G401 (cell line): Measurements from ENCODE around the gene DLG2. TPM values are rescaled to one million over a fixed set of nuclear protein-coding genes. Genes with fewer than 3 reads are reported as not detected.
"Not testable (repeated sequence)": the region's sequence is repeated elsewhere in the genome, so short reads cannot be mapped to it uniquely, and the experiment has no call there.

ENCODE experiments used
- DNase-seq: peaks from one replicate; pipeline ENCODE4 v3.0.0-alpha.2; 2015; ENCODE audit warnings: low spot score
- in situ Hi-C: cut with HindIII; loops from 2 replicates; pipeline ENCODE4 v1.10.0; 2016; ENCODE audit warnings: low sequenced_read_pairs, mixed read lengths
- total RNA-seq: library from RNA; depleted of rRNA; stranded (reverse); fragments of >200 nt; shearing (Covaris generic); gene quantifications from 2 replicates; pipeline ENCODE4 v1.2.3, GENCODE V29; 2014

The DLG2 gene
- total RNA-seq, 1 experiment from 2014 or later: 3.8 TPM

DNA sequence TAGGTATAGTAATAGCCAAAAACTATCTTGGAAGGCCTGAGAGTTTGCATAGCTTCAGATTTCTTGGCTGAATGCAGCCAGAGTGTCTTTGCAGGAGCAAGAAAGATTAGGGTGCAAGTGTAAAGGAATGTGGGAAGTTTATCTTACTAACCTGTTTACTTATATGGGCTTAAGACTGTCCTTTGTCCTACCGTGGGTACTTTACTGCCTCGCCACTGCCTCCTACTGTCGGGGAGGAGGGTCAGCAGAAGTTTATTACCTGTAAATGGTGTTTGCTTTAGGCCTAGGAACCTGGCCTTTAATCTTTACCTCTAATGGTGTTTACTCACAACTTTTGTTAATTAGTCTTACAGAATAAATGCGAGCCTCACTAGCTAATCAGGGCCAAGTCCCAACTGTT, 633.8 kb downstream of the DLG2 start:
- in situ Hi-C loops: no loop called here
- DNase-seq: no peak

DNA sequence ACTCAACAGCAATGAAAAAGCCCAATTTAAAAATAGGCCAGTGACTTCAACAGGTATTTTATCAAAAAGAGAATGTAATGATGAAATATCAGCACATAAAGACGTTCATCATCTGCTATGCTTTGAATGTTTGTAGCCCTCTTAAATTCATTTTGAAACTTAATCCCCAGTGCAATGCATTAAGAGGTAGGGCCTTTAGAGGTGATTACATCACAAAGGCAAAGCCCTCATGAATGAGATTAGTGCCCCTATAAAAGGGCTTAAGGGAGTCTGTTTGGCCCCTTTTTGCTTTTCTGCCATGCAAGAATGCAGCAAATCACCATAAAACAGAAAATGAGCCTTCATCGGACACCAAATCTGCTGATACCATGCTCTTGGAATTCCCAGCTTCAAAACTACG, 637.0 kb downstream of the DLG2 start:
- DNase-seq: no peak
- in situ Hi-C loops: no loop called here

DNA sequence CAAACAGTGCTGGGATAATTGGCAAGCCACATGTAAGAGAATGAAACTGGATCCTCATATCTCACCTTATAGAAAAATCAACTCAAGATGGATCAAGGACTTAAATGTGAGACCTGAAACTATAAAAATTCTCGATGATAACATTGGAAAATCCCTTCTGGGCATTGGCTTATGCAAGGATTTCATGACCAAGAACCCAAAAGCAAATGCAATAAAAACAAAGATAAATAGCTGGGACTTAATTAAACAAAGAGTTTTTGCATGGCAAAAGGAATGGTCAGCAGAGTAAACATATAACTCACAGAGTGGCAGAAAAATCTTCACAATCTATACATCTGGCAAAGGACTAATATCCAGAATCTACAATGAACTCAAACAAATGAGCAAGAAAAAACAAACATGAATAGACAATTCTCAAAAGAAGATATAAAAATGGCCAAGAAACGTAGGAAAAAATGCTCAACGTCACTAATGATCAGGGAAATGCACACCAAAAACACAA, 639.4 kb downstream of the DLG2 start:
- in situ Hi-C loops: not testable (repeated sequence)

DNA sequence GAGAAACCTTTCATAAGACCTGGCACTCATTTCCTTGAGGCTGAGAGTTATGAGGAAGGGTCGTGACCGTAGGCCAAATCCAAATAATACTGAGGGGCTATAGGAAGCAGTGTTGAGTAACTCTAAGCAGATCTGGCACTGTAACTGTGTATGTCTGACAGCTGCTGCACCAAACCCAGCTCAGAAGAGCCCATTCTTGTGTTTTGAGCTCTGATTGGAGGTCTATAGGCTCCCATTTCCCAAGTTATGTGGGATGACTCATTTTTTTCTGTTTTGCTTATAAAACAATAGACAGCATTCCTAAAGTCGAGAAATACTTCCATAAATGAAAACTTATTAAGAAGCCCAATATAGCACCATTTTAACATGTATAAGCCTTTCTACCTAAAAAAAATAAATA, 645.8 kb downstream of the DLG2 start:
- in situ Hi-C loops: no loop called here
- no peak for DNase-seq

More for the DNA sequence above, 639.4 kb downstream of the DLG2 start:
- not testable (repeated sequence) for DNase-seq

DNA sequence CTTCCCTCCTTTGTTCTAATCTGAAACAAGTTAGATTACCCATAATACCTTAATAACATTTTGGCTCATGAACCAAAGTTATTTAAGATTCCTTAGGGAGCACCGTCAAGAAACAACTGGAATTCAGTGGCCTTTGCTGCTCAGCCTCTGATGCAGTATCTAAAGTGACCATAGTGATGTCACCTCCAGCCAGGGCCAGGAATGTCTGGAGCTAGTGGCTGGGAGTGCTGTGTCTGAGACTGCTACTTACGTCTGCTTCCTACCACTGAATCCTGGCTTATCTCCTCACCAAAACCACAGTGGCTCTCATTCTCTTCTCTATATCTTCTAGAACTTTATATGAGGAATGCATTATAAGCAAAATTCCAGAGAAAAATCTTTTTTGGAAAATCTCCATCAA, 658.0 kb downstream of the DLG2 start:
- in situ Hi-C loops: no loop called here
- no peak for DNase-seq

DNA sequence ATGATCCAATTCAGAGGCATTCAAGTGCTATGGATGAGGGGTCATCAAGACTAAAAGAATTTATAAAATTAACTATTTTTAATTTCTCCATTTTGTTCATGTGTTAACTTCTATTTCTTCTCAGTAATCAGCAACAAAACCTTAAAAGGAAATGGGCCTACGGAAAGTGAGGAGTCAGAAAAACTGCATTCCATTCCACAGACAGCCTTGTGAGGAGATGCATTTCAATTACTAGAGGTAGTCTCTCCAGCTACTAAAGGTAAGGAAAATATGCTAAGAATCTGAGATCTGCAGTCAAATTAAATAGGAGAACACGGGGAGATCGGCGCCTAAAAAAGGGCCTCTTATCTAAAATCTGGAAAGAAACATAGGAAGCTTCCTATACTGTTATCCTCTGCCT, 661.7 kb downstream of the DLG2 start:
- DNase-seq: no peak
- in situ Hi-C loops: no loop called here

DNA sequence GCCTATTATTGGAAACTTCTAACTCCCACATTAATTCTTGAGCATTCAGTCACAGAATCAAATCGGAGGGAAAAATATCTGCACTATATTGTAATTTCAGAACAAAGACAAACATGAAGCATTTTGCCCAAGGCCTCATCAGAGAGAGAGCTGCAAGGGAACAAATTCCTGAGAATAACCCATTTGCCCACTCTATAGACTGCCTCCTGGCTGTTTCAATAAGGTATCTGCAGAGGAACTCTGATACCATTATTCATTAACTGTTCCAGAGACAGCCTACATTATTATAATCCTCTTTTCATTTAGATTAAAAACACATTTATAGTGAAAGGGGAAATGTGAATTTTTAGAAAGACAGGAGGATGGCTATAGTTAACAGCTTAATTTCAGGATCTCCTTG, 663.9 kb downstream of the DLG2 start:
- no peak for DNase-seq
- in situ Hi-C loops: no loop called here

DNA sequence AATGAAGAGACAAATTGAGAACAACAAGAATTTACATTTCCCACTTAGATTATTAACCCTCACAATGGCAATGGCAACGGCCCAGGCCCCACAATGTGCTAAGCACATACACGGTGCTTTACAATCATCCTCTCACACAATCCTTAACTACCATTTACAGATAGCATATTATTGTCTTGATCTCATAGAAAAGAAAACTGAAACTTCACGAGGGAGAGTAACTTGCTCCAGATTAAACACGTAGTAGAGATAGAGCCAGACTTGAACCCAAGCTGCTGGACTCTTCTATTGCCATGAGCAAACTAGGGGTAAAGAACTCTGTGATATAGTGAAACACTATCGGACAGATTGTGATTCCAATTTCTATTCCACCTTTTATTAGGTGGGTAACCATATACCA, 665.1 kb downstream of the DLG2 start:
- in situ Hi-C loops: no loop called here
- no peak for DNase-seq

DNA sequence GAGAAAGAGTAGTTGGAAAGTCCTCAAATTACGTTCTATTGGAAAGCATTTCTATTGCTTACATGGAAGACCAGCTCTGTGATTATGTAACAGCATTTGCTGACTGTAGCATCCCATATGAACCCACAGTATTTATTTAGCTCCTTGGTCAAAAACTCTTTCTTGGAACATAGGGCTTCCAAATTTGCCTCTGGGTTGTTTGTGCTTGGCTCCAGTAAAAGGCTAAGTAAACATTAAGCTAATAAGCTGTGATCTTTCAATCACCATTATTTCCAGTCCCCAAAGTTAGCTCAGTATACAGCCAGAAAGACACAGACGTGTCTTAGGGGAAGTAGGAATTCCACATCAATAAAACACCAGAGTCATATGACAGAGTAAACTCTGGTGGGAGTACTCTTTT, 668.8 kb downstream of the DLG2 start:
- DNase-seq: no peak
- in situ Hi-C loops: no loop called here

DNA sequence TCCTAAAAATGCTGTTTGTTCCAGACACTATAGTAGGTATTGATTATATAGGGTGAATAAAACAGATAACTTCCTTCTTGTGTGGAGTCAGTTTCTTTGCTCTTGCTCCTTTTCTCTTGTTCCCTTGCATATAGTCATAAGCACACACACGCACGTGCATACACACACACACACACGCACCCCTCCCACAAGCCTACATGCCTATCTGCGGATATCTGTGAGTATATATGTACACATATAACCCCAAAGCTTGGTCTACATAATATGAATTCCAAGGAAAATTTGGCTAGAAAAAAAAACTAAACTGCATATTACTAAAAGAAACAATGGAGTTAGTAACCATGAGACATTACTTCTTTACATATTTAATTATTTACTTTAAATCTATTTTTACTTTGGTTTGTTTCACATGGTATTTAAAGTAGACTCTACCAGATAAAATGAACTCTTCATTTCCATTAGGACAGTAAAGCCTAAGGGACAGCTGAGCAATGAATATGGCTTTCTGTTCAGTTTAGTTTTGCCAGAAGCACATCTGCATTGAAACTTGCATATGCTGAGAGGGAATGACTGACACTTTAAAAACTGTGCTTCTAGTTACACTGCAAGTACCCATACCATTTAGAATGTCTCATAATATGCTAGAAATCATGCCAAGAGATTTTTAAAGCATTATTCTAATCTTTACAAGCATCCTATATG, 676.4 kb downstream of the DLG2 start:
- in situ Hi-C loops: no loop called here
- no peak for DNase-seq

DNA sequence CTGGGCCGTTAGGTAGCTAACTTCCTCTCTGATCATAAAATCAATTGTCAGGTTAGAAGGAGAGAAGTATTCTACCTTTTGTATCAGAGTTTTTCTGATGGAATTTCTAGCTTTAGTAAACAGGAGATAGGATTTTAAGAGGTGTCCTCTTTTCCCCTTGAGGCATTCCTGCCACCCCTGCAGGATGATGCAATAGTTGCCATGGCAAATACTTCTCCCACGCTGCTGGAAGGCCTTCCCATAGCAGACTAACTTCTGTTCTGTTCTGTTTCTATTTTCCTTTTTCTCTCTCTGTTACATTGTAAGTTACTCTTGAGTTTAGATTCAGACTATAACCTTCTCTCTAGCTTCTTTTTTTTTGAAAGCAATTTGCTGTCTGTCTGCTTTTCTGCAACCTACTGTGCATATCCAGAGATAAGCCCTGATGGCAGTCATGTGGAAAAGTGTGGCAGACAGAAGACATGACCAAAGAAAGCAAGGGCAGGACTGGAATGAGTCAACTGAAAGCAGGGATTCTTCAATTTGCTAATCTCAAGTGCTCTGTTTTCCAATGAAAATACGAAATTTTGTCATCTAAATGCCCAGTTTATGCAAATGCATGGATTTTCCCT, 679.1 kb downstream of the DLG2 start:
- DNase-seq: no peak
- in situ Hi-C loops: no loop called here

DNA sequence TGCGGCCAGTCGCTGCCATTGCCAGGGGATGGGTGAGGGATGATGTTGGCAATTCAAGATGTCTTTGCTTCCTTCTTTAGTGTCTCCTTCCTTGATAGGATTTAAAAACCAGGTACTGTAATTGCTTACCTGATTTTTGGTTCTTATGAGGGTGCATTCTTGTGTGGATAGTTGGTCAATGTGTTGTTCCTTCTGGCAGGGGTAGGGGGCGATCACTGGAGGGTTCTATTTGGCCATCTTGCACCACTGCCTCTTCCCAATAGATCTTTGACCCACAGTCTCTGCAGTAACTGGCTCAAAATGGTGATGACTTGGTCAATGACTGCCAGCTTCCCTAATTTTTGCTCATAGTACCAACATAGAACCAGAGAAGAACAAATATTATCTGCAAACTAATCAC, 680.1 kb downstream of the DLG2 start:
- DNase-seq: no peak
- in situ Hi-C loops: no loop called here

DNA sequence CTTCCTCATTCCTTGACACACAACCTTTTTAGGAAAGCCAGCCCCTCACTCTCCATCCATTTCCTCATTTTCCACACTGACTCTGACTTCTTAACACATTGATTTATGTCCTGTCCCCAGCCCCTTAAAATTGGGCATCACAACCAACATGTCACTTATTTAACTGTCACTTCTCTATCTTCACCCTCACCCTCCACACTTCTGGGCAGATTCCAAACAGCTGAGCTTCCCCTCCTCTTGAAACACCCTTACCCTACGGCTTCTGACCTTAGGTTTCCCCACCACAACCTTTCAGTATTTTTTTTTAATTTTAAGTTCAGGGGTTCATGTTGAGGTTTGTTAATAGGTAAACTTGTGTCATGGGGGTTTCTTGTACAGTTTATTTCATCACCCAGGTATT, 696.3 kb downstream of the DLG2 start:
- DNase-seq: no peak
- in situ Hi-C loops: no loop called here

DNA sequence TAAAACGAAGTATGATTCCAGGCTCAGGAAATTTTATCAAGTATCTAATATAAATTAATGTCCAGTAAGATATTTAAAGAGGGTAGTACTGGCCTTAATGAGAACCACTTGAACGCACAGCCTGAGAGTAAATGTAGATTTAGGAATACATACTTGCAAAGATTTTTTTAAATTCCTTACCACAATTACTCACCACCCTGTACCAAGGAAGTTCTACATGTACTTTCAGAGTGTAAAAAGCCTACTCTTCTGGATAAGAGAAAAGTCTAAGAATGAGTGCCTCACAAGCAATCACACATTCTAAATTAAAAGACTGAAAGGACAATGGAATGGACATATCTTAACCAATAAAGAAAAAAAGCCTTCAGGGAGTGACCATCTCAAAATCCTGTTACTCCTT, 697.4 kb downstream of the DLG2 start:
- in situ Hi-C loops: no loop called here
- no peak for DNase-seq

DNA sequence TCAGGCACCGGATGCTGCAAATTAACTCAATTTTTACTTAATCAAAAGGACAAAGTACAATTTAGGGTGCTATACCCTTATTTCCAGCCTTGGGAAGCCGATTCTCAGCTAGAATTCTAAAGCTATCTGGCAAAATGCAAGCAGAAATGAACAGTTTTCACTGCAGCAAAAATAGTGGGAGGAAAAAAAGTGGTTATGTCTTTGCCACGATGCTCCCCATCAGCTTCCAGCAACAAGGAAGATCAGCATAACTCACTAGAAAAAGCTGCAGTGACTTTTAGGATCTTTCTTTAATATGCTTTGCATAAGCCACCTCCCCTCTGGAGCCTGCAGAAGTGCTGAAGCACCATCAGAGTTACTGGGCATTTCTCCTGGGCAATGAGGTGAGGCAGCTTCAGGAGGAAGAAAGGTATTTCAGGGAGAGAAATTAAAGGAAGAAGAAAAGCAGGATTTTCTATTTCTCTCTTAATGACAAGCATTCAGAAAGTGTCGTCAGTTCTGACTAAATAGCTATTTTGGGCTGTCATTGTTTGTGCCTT, 702.9 kb downstream of the DLG2 start:
- DNase-seq: peak; percentile 30
- in situ Hi-C loops: no loop called here

DNA sequence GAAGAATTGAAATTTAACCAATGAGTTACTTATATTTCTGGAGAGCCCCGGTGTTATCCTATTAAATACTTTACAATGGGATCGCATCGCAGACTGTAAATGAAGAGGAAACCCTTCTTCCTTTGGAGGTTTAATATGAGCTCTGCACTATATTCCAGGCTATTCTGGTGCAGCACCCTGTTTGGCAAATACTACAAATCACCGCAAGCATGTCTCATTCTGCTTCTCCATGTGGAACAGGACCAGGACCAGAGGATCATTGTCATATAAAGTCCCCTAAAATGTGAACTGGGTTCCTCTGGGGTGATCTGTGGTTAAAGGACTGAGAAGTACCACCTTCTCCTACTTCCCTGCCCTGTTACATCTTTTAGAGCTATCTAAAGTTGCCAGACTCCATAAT, 703.7 kb downstream of the DLG2 start:
- DNase-seq: peak; percentile 19
- in situ Hi-C loops: no loop called here

DNA sequence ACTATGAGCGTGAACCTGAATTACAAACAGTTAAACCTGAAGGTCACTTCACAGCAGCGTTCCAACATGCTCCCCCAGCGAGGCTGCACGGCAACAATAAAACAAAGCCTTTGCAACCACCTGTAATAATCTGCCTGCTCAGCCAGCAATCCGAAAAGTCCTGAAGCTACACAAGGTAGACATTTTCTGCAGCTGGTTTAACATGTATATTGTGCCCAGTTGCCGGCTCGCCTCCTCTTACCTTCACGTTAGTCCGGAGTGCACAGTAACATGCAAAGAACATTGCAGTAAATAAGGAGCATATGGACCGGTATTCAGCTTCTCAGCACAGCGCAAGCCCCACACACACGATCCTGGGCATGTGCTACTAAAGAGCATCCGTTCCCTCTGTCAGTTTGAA, 704.3 kb downstream of the DLG2 start:
- in situ Hi-C loops: no loop called here
- DNase-seq: peak; percentile 52

DNA sequence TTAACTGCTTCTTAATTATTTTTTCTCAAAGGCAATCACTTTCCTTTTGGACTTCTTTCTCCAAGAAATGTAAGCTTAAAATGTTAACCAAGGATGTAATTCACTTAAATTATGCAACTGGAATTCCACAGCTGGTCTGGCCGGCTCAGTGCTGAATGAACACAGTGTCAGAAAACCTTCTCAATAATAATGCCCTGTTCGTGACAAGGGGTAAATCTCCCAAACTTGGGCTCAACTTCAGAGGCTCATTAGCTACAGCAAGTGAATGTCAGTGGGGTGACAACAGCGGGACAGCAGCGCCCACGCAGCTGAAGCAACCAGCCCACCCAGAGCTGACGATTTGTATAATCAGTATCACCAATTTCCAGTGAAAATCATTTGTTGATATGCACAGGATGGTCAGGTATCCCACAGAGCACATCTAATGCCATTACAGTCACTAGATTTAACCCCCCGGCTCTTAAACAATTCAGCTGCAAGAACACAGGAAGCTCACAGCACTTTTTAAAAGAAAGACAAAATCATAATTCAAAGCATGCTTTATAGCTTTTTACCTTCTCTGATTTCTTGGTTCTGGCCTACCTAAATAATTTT, 704.8 kb downstream of the DLG2 start:
- in situ Hi-C loops: no loop called here
- peak; percentile 24 for DNase-seq

DNA sequence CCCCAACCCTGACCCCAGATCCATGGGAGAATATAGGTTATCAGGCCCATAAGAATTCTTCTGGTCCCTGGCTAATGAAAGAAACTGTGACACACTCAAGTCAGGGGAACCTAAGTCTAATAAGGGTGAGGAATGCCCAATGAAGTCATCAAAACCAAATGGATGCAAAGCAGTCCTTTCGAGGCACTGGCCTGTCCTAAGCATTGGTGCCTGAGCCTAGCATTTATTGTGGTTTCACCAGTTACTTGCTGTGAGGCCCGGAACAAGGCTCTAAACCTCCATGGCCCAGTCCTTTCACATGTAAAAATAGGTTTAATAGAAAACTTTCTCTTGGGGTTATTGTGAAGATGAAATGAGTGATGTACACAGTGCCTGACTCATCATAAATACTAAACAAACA, 712.6 kb downstream of the DLG2 start:
- in situ Hi-C loops: no loop called here
- no peak for DNase-seq

DNA sequence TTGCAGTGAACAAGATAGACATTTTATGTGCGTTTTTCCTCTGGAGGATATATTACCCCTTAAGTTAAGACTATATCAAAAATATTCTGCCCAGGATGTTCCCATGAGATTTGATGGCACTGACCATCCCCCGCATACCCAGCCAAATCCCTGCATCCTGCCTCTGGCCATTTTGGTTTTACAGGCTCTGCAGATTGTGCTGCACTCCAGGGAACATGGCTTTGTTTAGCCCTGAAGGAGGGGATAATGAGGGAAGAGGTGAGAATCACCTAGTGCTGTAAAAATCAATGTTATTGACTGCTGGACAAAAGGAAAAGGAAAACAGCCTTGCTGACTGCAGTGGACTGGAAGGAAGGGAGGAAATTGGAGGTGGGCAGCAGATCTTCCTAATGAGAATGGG, 717.4 kb downstream of the DLG2 start:
- DNase-seq: no peak

More for the DNA sequence above, 717.4 kb downstream of the DLG2 start:
- in situ Hi-C loops: no loop called here
